SIG-M5 (cell line): ENCODE data around the gene FLCN.
"Not testable (repeated sequence)": the region's sequence is repeated elsewhere in the genome, so short reads cannot be mapped to it uniquely, and the experiment has no call there.

Source experiments
- DNase-seq: peaks from one replicate; lab custom pipeline; 2025; lab: John Stamatoyannopoulos, UW

FLCN gene

DNA sequence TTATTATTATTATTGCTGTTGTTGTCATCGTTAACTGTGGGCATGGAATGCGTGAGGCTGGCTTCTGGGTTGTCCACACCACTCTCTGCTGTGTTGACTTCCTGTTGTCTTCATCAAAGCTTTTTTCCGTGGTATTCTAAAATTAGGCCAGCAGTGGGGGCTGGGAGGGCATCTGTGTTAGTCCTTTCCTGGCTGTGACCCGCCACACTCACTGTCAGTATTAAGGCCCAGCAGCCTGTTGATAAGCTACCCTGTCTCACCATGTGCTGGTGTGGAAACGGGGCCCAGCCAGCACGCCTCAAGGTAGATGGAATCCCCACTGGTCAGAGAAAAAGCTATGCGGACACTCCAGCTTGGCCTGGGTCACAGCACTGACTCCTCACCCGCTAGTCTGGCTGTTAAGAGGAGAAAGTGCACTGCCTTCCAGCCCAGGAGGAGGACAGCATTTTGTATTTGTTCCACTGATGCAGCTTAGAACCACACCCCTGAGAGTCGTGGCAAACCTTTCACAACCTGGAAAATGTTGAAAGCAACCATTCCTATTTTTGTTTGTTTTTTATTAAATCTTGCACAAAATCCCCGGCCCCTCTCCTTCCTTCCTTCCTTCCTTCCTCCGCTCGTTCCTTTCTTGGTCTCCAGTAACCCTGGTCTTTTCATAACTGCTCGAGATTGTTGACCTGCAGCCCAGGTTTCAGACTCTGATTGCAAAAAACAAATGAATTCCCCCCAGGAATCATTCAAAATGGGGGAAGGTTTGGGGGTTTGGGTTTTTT, 51.8 kb downstream of the FLCN start:
- DNase-seq = not testable (repeated sequence)

DNA sequence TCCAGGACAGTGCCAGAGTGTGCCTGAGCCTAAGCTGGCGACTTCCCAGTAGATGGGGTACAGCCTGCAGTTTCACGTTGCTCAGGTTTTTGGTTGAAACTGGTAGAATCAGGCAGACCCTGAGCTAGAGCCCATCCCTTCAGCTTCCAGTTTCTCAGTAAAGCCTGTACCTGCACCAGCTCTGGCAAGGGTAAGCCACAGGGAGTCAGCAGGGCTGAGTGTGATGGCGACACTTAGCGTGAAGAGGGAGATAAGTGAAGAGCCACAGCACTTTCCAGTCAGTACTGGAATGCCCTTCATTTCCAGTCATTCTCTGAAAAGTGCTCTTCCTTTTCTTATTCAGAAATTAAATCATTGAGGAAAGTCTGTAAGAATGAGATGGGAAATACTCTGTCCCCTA, 53.2 kb downstream of the FLCN start:
- no peak for DNase-seq

DNA sequence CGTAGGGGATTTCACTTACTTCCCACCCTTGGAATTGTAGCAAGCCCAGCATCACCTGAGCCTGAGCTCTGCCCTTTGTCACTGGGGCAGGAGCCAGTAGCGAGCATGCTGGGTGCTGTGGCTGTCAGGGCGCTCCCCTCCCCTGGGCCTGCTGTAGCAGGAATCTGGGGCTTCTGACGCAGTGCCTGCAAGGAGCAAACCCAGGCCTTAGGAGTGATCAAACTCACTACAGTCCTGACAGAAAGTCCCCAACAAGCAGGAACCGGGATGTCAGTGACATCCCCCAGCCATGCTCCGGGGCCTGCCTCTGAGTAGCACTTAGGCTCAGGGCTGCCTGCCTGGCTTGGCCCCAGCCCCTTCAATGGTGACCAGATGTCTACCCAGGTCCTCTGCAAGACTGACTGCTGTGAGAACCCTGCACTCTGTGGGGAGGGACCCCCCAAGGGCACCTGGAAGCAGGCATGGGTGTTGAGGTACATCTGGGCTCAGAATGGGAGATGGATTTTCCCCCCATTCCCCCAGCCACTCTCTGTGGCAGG, 54.3 kb downstream of the FLCN start:
- no peak for DNase-seq

DNA sequence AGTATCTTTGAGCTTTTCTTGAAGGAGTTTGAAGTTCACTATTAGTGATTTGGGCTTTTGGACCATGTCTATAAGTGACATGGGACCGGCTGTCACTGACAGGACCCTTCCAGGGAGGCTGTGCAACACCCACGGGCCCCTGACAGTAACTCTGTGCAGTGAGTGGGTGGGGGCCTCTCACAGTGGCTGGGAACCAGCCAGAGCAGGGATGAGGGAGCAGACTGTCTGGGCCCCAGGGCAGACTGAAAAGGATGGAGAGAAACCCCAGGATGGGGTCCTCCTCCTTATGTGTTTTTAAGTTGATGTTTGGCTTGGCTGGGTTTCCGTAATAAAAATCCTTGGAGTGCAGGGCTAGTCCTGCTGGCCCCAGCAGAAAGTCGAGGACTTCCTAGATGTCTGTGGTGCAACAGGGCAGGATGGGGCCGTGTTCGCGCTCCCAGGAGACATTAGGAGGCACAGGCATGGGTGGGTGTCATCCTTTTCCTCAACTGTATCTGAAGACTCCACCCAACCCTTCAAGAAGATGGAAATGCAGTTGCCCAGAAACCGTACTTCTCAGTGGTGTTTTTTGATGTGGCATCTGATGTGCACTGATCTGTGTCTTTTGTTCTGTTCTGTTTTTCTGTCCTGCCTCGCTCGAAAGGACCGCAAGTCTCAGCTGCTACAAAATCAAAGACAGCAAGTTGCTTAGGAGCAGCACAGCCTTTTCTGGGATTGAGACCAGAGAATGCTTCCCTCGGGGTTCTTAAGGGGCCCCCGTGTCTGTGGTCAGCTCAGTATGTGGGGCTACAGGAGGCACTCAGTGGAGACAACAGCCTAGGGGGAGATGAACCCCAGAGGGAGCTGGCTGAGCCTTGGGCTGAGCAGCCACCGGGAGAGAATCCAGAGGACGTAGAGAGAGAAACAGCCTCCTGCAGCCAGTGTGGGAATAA, 55.0 kb downstream of the FLCN start:
- no peak for DNase-seq

DNA sequence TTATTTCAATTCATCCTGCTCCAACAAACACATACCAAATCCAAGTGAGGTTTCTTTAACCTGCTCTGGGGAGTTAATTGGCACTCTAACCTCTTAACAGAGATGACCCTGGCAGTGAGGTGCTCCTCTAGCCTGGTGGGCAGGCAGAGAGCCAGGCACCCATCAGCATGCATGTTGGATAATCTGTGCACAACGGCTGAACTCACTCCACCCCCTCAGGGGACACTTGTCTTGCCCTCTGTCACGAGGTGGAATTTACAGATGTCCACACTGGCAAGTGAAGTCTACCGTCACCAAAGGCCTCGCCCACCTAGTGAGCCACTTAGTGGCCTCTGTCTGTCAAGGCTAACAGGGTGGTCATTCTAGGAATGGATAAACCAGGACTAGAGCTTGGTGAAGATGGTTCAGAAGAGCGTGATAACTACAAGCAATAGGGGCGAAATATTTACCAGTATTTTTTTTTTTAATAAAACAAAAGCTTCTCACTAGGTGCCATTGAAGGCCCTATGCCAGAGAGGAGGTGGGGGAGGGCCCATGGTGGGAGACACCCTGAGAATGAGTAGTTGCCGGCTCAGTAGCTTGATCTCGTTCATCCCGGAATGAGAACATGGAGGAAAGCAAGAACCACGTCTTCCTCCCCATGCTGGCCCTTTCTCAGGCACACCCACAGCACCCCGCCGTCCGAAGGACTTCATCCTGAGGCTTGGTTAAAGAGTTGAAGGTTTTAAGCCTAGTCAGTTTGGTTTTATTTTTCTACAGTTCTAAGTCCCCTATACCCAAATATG, 56.0 kb downstream of the FLCN start:
- DNase-seq = no peak

DNA sequence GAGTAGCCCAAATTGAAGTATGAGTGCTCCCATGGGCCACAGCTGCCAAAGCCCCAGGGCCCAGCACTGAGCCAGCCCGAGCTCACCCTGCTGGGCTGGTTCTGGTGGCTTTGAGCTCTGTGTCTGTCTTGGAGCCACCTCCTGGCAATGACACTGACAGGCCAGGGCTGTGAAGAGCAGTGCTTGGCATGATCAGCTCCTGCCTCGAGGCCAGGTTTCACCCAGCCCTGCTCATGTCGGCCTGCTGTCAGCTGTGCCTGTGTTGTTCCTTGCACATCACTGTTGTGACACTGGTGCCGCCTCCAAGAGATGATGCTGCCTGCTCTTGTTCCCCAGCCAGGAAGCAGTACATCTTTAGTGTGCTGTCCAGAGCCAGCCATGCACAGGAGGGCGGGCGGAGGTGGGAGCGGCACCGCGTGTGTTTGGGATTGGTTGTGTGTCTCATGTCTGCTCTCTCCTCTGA, 56.8 kb downstream of the FLCN start:
- DNase-seq = no peak

DNA sequence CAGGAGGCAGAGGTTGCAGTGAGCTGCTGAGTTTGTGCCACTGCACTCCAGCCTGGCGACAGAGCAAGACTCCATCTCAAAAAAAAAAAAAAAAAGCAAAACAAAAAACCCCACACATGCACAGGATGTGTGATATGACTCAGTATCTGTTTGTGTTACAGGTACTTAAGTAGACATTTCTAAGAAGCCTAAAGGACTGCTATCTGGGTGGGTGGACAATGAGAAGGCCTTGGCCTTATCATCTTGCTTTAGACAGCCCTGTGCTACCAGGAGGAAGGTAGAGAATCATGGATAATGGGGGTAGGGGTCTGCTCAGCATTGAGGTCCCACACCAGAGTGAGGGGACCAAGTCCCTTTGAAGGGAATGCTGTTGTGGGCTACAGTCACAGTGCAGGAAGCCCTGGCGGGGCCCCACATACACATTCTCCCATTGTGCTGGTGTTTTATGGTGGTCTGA, 57.6 kb downstream of the FLCN start:
- no peak for DNase-seq

DNA sequence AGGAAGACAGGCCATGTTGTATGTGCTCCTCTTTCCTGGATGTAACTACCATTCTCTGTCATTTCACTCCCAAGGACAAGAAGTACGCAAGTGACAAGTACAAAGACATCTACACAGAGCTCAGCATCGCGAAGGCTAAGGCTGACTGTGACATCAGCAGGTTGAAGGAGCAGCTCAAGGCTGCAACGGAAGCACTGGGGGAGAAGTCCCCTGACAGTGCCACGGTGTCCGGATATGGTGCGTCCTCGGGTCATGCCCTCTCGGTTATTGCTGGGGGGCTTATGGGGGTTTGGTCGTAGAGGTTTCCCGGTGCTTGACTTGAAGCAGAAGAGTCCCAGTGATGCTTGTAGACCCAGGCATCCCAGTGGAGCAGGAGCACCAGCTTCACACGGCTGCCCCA, 59.8 kb downstream of the FLCN start:
- DNase-seq = no peak

DNA sequence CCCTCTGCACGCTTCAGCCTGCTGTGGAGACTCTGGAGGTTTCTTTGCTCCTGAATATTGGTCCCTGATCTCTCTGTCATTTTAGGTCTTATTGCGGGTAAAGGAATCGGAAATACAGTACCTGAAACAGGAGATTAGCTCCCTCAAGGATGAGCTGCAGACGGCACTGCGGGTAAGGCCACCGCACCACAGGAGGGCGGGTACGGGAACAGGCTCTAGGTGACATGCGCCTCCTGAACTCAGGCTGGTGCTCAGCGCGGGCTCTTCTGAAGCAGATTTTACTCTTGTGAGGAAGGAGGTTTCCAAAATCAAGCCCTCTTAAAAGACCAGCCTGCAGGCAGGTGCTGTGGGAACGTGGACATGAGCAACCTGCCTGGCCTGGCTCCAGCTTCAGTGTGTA, 60.6 kb downstream of the FLCN start:
- no peak for DNase-seq

DNA sequence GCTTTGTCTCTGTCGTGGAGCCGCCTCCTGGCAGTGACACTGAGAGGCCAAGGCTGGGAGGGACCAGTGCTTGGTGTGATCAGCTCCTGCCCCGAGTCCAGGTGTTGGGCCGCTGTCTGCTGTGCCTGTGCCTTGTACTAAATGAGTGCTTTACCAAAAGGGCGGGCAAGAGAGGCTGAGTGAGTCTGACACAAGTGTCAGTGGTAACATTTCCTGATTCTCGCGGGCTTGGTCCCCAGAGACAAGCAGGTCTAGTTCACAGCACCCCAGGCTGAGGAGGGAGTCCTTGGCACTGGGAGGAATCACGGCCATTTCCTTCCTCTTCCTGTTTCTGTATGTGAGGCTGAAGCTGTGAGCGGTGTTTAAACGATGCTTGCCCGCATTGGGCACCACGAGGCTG, 61.1 kb downstream of the FLCN start:
- no peak for DNase-seq

DNA sequence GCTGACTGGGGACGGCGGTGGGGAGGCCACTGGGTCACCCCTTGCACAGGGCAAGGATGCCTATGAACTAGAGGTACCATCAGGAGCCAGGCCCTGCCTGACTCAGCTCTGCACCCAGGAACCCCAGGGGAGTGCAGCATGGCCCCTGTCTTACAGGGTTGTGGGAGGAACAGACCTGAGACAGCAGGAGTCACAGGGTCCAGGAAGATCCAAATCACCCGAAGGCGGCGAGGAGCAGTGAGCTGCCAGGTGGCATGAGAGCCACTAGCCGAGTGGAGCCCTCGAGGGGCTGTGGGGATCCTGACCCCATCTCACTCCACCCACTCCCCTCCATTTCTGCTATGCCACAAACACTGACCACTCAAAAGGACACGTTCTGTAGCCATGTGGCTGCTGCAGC, 61.6 kb downstream of the FLCN start:
- DNase-seq = no peak

DNA sequence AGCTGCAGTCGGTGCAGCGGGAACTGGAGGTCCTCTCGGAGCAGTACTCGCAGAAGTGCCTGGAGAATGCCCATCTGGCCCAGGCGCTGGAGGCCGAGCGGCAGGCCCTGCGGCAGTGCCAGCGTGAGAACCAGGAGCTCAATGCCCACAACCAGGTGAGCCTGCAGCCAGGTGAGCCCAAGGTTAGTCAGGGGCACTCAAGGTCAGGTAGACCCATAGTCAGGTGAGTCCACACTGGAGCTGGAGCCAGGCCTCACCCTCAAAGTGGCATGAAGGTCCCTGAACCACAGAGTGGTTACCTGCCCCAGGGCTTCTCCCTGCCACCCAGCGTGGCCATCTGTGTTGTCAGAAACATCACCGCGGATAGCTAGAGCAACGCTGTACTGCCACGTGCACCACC, 63.0 kb downstream of the FLCN start:
- no peak for DNase-seq

DNA sequence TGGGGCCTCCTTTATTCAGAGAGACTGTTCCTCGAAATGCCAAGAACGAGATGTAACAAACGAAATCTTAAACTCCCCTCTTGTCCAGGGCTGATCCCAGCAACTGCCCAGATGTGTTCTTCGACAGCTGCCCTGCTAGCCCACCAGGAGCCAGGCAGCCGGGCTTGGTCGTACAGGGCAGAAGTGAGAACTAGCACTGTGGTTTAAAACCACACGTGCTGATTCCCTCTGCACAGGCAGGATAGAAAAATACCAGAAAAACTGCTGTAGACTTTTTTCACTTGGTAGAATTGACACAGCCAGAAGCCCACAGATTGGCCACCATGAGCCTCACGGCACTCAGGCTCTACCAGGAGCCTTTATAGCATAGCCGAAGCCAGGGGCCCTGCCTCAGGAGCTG, 64.0 kb downstream of the FLCN start:
- no peak for DNase-seq

DNA sequence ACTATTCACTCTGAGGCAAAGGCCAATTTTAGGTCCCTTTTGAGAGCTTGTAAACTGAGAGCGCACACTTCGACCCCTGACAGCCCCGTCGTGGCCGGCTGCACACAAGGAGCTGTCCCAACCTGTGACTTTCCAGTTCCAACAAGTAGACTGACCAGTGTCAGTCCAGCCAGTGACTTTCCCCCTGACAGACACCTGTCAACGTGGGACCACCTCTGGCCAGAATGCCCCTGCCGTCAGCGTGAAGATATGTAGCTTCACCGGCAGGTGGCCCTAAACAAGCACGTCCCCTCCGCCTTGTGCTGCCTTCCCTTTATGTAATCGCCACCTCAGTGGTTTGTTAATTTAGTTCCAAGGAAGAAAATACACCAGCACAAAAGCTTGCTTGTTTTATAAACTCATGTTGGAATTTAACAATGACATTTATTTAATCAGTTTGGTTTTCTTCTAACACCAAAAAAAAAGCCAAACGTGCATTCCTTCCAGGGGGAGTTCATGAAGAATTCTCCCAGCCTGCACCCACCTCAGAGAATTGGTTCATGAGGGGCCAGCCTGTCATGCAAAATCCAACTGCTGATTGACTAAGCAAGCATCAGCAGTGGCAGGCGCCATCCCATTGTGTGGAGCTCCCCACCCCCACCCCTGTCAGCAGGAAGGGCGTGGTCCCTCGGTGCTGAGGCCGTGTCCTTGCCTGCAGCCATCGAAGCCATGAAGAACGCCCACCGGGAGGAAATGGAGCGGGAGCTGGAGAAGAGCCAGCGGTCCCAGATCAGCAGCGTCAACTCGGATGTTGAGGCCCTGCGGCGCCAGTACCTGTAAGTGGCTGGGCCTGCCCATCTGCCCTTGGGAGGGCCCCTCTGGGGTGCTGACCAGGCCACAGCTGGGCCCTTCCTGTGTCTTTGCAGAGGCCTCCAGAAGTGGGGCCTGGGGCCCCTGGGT, 64.7 kb downstream of the FLCN start:
- DNase-seq = no peak

DNA sequence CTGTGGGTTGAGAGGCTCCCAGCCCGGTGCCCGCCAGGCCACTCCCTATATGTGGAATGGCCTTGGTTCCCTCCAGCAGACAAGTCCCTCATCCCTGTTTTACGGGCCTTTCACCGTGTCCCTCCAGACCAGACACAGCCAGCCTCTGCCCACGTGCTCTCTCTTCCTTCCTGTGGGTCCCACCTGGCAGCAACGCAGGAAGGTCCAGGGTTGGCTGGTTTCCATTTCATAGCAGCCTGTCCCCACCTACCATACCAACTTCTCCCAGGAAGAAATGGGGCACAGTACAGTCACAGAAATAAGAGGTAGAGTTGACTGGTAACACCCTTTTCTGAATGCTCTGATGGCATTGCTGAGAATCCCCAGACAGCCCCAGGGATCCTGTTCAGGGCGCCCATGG, 65.8 kb downstream of the FLCN start:
- DNase-seq = no peak

DNA sequence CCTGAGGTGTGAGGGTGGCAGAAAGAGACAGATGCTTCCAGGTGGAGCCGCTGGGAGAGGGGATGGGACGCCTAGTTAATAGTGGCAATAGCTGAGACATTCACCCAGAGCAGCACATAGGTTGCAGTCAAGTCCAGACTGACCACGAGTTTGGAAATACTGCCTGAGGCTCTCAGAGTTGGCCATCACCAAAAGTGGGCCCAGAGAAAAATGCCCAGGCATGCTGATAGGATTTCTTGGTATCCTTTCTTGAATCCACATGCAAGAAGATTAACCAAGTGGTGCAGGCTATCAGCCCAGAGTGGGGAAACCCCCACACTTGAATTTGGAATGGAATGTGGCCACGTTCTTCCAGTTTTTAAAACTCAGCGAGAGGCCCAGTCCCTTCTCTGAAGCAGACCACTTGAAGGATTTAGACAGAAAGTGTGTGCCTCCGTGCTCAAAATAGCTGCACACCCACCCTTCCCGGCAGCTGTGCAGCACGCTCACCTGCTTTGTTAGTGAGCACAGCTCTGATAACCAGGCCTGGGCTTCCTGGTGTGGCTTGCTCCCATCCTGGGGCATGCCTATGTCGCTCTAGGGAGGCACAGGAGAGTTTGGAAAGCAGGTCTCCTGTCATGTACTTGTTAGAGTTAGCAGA, 66.5 kb downstream of the FLCN start:
- no peak for DNase-seq

DNA sequence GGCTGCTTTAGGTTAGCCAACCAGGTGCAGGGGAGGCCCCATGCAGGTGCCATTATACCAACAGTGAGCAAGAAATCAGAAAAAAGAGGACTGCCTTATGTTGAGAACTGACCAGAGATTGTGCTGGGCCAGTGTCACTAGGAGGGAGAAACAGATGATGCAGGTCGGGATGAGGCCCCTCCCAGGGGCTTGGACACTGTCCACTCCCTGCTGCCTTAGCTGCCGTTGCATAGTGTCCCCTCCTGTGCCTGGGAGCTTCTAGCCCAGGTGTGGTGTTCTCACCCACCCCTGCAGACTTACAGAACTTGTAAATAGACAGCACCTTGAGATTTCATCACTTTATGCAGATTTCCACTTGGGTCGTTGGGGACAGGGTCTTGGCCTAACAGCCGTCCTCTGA, 67.6 kb downstream of the FLCN start:
- DNase-seq = no peak

DNA sequence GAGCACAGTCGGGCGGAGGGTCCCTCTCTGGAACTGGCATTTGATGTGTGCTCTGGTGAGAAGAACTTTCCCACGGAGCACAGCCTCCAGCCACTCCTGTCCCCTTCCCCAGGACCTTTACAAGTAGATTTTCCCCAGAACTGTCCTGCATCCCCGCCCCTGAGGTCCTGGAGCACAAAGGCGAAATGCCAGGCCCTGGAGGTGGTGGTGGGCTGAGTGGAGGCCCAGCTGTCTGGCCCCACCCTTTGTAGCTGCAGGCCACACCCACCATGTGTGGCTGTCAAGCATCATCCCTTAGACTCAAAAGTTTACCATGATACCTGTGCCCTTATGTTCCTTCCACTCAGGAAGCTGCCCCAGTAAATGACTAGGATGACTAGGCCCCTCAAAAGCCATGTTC, 68.6 kb downstream of the FLCN start:
- DNase-seq = no peak

DNA sequence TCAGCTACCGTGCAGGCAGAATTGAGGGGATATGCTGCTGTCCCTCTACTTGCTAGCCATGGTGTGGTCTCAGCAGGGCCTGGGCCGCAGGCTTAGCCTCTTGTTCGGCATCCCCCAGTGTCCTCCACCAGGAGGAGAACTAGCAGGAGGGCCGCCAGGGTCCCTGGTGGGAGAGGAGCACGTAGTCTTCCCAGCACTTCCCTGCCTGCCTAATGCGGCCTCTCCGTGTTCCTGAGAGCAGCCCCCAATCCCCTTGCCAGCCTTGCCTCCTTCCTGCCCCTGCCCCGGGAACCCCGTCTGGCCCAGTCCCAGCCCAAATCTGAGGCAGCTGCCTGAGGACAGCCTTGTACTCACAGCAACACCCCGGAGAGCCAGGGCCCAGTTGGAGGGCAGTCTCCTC, 69.0 kb downstream of the FLCN start:
- DNase-seq = no peak

DNA sequence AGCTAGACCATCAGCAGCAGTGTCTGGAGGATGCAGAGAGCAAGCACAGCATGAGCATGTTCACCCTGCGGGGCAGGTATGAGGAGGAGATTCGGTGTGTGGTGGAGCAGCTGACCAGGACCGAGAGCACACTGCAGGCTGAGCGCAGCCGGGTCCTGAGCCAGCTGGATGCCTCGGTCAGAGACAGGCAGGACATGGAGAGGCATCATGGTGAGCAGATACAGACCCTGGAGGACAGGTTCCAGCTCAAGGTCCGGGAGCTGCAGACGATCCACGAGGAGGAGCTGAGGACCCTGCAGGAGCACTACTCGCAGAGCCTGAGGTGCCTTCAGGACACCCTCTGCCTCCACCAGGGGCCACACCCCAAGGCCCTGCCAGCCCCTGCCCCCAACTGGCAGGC, 69.6 kb downstream of the FLCN start:
- DNase-seq = no peak
